Measurements from ENCODE around the gene SMAGP.
"Not testable (repeated sequence)": the region's sequence is repeated elsewhere in the genome, so short reads cannot be mapped to it uniquely, and the experiment has no call there.

Gene SMAGP

GRCh38 chr12:51281202-51281924 is 11.1 kb upstream of the SMAGP start:
- H3K36me3 ChIP-seq (ENCODE audit: insufficient read depth, low read length) = no peaks in the 10 kb centered on the region
- H3K9me3 ChIP-seq (ENCODE audit: control insufficient read depth, insufficient read depth, low read length) = no peaks in the 10 kb centered on the region
- H3K9ac ChIP-seq (ENCODE audit: low read depth, low read length) = no peak overlapping the region
- H3K4me1 ChIP-seq (ENCODE audit: insufficient read depth, low read length) = peaks cover 6% of the 10 kb centered on the region; the same call in 1 of the 2 replicates

- H3K9ac ChIP-seq (ENCODE audit: low read depth, low read length) = no peak overlapping the region
- H3K9me3 ChIP-seq (ENCODE audit: control insufficient read depth, insufficient read depth, low read length) = no peaks in the 10 kb centered on the region
- no peaks in the 10 kb centered on the region for H3K4me1 ChIP-seq (ENCODE audit: insufficient read depth, low read length)
- H3K36me3 ChIP-seq (ENCODE audit: insufficient read depth, low read length) = no peaks in the 10 kb centered on the region
Measured at GRCh38 chr12:51275088-51275487, 4.9 kb upstream of the SMAGP start.

GRCh38 chr12:51272810-51273209 is 2.6 kb upstream of the SMAGP start:
- H3K9ac ChIP-seq (ENCODE audit: low read depth, low read length); H3K4me1 ChIP-seq (ENCODE audit: insufficient read depth, low read length); H3K9me3 ChIP-seq (ENCODE audit: control insufficient read depth, insufficient read depth, low read length); H3K36me3 ChIP-seq (ENCODE audit: insufficient read depth, low read length): not testable (repeated sequence)

- Histone ChIP-seq H3K4me1 (ENCODE audit: insufficient read depth, low read length) (peaks cover 7% of the 10 kb centered on the region), H3K36me3 (ENCODE audit: insufficient read depth, low read length) (no peaks in the 10 kb centered on the region), H3K9ac (ENCODE audit: low read depth, low read length) (peak overlapping the region; percentile 79), H3K9me3 (ENCODE audit: control insufficient read depth, insufficient read depth, low read length) (no peaks in the 10 kb centered on the region)
Measured at GRCh38 chr12:51270951-51271518, 820 bp upstream of the SMAGP start.

DNA sequence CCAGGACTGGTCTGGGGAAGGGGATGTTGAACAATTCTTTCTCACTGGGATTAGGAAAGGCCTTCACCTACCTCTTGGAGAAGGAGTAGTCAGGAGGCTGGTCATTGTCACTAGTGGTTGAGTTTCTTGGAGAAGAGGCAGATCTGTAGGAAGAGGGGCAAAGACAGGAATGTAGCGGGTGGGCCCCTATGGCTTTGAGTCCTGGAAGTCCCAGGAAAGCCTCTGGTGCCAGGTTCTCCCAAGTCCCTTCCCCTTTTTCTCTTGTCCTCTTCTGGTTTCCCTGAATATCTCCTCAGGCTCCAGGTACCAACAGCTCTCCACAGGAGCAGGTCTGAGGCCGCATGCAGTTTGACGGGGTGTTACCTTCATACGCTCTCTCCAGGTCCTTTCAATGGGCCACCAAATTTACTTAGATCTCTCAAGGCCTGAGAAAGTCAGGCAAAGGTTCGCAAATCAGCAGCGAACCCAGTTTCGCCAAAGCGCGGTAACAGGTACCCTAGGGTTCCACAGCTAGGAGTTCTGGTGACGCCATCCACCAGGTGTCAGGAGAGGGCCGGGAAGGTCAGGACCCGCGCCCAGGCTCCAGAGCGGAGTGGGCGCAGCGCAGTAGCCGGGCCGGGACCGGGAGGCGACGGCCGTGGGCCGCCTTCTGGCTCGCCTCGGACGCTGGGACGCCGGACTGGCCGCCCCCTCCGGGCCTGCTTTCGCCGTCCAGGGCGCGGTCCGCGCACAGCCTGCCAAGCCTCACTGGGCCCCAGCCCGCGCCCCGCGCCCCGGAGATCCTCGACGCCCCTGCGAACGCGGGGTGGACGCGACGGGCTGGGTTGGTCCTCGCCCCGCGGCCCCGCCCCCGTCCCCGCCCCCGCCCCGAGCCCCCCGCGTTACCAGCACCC is 795 bp downstream of the SMAGP start:
- Histone ChIP-seq H3K9ac (ENCODE audit: low read depth, low read length) (peak overlapping the region; percentile 59; the same call in 1 of the 2 replicates), H3K4me1 (ENCODE audit: insufficient read depth, low read length) (peaks cover 13% of the 10 kb centered on the region), H3K36me3 (ENCODE audit: insufficient read depth, low read length) (no peaks in the 10 kb centered on the region), H3K9me3 (ENCODE audit: control insufficient read depth, insufficient read depth, low read length) (no peaks in the 10 kb centered on the region)

DNA sequence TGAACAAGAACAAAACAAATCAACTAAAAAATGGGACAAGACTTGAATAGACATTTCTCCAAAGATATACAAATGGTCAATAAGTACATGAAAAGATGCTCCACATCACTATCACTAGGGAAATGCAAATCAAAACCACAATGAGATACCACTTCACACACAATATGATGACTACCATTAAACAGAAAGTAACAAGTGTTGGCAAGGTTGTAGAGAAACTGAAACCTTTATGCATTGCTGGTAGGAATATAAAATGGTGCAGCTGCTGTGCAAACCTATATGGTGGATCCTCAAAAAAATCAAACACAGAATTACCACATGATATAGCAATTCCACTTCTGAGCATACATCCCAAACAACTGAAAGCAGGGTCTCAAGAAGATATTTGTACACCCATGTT is 5.2 kb downstream of the SMAGP start:
- peaks cover 13% of the 10 kb centered on the region for H3K4me1 ChIP-seq (ENCODE audit: insufficient read depth, low read length)
- H3K9me3 ChIP-seq (ENCODE audit: control insufficient read depth, insufficient read depth, low read length) = no peaks in the 10 kb centered on the region
- no peaks in the 10 kb centered on the region for H3K36me3 ChIP-seq (ENCODE audit: insufficient read depth, low read length)
- no peak overlapping the region for H3K9ac ChIP-seq (ENCODE audit: low read depth, low read length)

- no peaks in the 10 kb centered on the region for H3K36me3 ChIP-seq (ENCODE audit: insufficient read depth, low read length)
- H3K9ac ChIP-seq (ENCODE audit: low read depth, low read length) = no peak overlapping the region
- peaks cover 13% of the 10 kb centered on the region for H3K4me1 ChIP-seq (ENCODE audit: insufficient read depth, low read length)
- H3K9me3 ChIP-seq (ENCODE audit: control insufficient read depth, insufficient read depth, low read length) = no peaks in the 10 kb centered on the region
Measured at GRCh38 chr12:51264297-51264696, 5.9 kb downstream of the SMAGP start.

DNA sequence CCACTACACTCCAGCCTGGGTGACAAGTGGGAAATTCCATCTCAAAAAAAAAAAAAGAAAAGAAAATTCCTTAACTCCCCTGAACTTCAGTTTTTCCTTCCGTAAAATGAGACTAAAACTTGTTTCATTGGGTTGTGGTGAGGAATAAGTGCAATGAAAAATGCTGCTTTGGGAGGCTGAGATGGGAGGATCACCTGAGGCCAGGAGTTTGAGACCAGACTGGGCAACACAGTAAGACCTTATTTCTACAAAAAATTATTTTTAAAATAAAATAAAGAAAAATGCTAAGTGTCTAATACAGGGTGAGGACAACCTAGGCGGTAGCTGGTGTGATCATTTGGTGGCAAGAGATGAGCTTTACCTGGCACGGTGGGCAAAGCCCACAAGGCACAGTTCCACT is 6.9 kb downstream of the SMAGP start:
- H3K9me3 ChIP-seq (ENCODE audit: control insufficient read depth, insufficient read depth, low read length) = no peaks in the 10 kb centered on the region
- no peak overlapping the region for H3K9ac ChIP-seq (ENCODE audit: low read depth, low read length)
- no peaks in the 10 kb centered on the region for H3K36me3 ChIP-seq (ENCODE audit: insufficient read depth, low read length)
- H3K4me1 ChIP-seq (ENCODE audit: insufficient read depth, low read length) = peaks cover 13% of the 10 kb centered on the region

- Histone ChIP-seq H3K9me3 (ENCODE audit: control insufficient read depth, insufficient read depth, low read length) (no peaks in the 10 kb centered on the region), H3K4me1 (ENCODE audit: insufficient read depth, low read length) (peaks cover 13% of the 10 kb centered on the region)
Measured at GRCh38 chr12:51262758-51263177, 7.4 kb downstream of the SMAGP start.

DNA sequence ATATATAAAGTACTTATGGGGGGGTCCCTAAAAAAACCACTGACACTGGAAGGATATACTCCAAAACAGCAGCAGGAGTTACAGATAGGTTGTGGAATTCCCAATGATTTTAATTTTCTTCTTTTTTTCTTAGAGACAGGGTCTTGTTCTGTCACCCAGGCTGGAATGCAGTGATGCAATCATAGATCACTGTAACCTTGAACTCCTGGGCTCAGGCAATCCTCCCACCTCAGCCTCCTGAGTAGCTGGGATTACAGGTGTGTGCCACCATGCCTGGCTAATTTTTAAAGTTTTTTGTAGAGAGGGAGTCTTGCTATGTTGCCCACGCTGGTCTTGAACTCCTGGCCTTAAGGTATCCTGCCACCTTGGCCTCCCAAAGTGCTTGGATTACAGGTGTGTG is 10.6 kb downstream of the SMAGP start:
- not testable (repeated sequence) for H3K4me1 ChIP-seq (ENCODE audit: insufficient read depth, low read length); H3K9ac ChIP-seq (ENCODE audit: low read depth, low read length); H3K9me3 ChIP-seq (ENCODE audit: control insufficient read depth, insufficient read depth, low read length); H3K36me3 ChIP-seq (ENCODE audit: insufficient read depth, low read length)

More at GRCh38 chr12:51262758-51263177, 7.4 kb downstream of the SMAGP start:
- Histone ChIP-seq H3K36me3 (ENCODE audit: insufficient read depth, low read length) (no peaks in the 10 kb centered on the region), H3K9ac (ENCODE audit: low read depth, low read length) (no peak overlapping the region)

DNA sequence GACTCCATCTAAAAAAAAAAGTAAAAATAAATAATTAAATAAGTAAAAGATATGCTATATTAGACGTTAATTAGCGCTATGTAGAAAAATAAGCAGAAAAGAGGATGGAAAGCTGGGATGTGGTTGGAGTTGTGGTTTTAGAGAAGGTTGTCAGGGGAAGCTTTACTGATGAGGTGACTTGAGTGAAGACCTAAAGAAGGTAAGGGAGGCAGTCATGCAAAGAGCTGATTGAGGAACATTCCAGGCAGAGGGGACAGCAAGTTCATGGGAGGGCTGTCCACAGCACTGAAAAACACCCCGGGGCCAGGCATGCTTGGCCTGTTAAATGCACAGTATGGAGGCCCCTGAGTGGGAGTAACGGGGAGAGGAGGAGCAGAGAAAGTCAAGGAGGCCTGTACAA is 15.7 kb downstream of the SMAGP start:
- Histone ChIP-seq H3K36me3 (ENCODE audit: insufficient read depth, low read length) (no peaks in the 10 kb centered on the region), H3K9me3 (ENCODE audit: control insufficient read depth, insufficient read depth, low read length) (no peaks in the 10 kb centered on the region), H3K9ac (ENCODE audit: low read depth, low read length) (no peak overlapping the region), H3K4me1 (ENCODE audit: insufficient read depth, low read length) (peaks cover 11% of the 10 kb centered on the region)

- Histone ChIP-seq H3K36me3 (ENCODE audit: insufficient read depth, low read length) (no peaks in the 10 kb centered on the region), H3K9me3 (ENCODE audit: control insufficient read depth, insufficient read depth, low read length) (no peaks in the 10 kb centered on the region), H3K9ac (ENCODE audit: low read depth, low read length) (no peak overlapping the region), H3K4me1 (ENCODE audit: insufficient read depth, low read length) (peaks cover 14% of the 10 kb centered on the region)
Measured at GRCh38 chr12:51253276-51253675, 16.9 kb downstream of the SMAGP start.

DNA sequence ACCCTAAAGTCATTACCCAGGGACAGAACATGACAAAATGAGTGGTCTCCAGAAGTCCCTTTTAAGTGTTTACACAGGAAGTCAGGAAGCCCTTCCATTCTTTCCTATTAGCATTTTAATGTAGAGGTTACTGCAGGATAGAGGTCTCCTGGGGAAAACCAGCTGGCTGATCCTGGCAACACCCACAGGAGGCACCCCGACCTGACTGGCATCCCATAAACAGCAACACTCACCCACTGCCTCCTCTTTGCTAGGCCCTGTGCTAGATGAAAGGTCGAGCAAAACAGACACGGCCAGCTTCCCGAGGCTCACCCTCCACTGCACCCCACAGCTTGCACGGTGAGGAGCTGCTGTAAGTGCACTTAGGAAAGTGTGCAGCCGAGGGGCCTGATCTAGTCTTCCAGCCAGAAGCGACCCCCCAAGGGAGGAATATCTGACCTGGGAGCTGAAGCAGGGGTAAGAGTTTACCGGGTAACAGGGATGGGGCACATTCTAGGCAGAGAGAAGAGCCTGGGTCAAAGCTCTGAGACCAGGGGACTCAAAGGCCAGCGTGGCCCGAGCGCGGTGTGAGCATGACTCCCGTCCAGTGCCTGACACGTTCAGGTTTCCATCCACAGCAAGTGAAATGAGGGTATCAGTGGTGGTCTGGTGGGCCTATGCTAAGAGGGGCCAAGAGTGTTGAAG is 22.6 kb downstream of the SMAGP start:
- H3K4me1 ChIP-seq (ENCODE audit: insufficient read depth, low read length) = peaks cover 29% of the 10 kb centered on the region
- no peaks in the 10 kb centered on the region for H3K9me3 ChIP-seq (ENCODE audit: control insufficient read depth, insufficient read depth, low read length)
- peaks cover 5% of the 10 kb centered on the region for H3K36me3 ChIP-seq (ENCODE audit: insufficient read depth, low read length)
- H3K9ac ChIP-seq (ENCODE audit: low read depth, low read length) = no peak overlapping the region; the same call in 1 of the 2 replicates

DNA sequence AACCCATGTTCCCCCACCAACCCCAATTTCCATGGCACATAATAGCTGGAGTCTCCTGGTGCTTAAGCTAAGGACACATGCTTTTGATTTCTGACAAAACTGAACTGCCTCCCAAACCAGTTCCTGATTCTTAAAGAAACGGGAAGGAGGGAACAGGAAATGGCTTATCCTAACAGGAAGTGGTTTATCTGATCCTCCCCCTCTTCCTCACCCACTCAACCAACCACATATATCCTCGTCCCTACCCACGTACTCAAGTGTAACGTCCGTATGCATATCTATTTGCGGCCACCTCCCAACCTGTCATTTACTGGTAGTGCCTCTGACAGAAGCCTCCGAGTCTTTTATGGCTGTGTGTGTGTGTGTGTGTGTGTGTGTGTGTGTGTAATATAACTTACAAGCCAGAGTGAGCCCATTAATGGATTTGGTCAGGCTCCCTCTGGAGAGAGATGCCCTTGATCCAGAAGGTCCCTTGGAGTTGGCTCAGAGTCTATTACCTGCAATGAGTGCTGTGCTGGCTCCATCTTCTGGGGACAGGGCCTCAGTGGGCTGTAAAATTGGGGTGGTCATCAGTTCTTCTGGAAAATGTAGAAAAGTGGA is 23.9 kb downstream of the SMAGP start:
- H3K9ac ChIP-seq (ENCODE audit: low read depth, low read length) = no peak overlapping the region

More for the DNA sequence above, 23.9 kb downstream of the SMAGP start:
- Histone ChIP-seq H3K9me3 (ENCODE audit: control insufficient read depth, insufficient read depth, low read length) (no peaks in the 10 kb centered on the region), H3K36me3 (ENCODE audit: insufficient read depth, low read length) (peaks cover 11% of the 10 kb centered on the region), H3K4me1 (ENCODE audit: insufficient read depth, low read length) (peaks cover 27% of the 10 kb centered on the region)

All from ES-I3 (cell line).